H1 (cell line): ENCODE results near the gene PLCB1. TPM values are rescaled to one million over a fixed set of nuclear protein-coding genes. Genes with fewer than 3 reads are reported as not detected.

Experiments
- CTCF ChIA-PET: fragments of 300-600 bp; sonication (Branson Sonifier 250); formaldehyde crosslinking; loops from one replicate; lab custom pipeline; 2021; ENCODE audit not compliant: partially characterized antibody; lab: Charles Lee
- POLR2A ChIA-PET: fragments of 300-600 bp; sonication (Branson Sonifier 250); formaldehyde crosslinking; loops from one replicate; lab custom pipeline; 2021; ENCODE audit warnings: inconsistent platforms; ENCODE audit not compliant: partially characterized antibody; lab: Charles Lee
- DNase-seq, 2 experiments: peaks; one replicate each; pipeline versions ENCODE4 v3.0.0 to v3.0.0-alpha.2; 2010 to 2022; ENCODE audit warnings: low spot score in 2 of 2, low read depth in 1 of 2, mixed read lengths in 1 of 2
- FAIRE-seq: peaks from 2 replicates; lab custom pipeline; 2011; peaks lifted over from hg19 to GRCh38; lab: Jason Lieb, UNC
- H2AFZ ChIP-seq: 2 replicates; pipeline ENCODE4 v1.8.1; 2012; ENCODE audit warnings: low read length, inconsistent platforms
- H2AK5ac ChIP-seq: 2 replicates; pipeline ENCODE4 v1.6.1; 2013; ENCODE audit warnings: low read depth, low read length
- H2BK120ac ChIP-seq: replicated peaks from 2 replicates; pipeline ENCODE3; 2013; ENCODE audit warnings: low read depth, low read length, inconsistent platforms
- H2BK12ac ChIP-seq: 2 replicates; pipeline ENCODE4 v1.6.1; 2013; ENCODE audit warnings: low read depth, low read length
- H2BK15ac ChIP-seq: 2 replicates; pipeline ENCODE4 v1.6.1; 2013; ENCODE audit warnings: low read length
- H2BK20ac ChIP-seq: 2 replicates; pipeline ENCODE4 v1.6.1; 2013; ENCODE audit warnings: low read length
- H2BK5ac ChIP-seq: 2 replicates; pipeline ENCODE4 v1.6.1; 2013; ENCODE audit warnings: low read depth, low read length
- H3K14ac ChIP-seq: 2 replicates; pipeline ENCODE4 v1.6.1; 2013; ENCODE audit warnings: inconsistent platforms; ENCODE audit not compliant: insufficient read length
- H3K18ac ChIP-seq: 2 replicates; pipeline ENCODE4 v1.6.1; 2013; ENCODE audit warnings: low read length; ENCODE audit errors: extremely low read depth
- H3K23ac ChIP-seq: 2 replicates; pipeline ENCODE4 v1.6.1; 2013; ENCODE audit warnings: inconsistent platforms; ENCODE audit not compliant: insufficient read length
- H3K23me2 ChIP-seq: 2 replicates; pipeline ENCODE4 v1.6.1; 2013; ENCODE audit warnings: low read depth, low read length
- H3K27ac ChIP-seq: 2 replicates; pipeline ENCODE4 v1.6.1; 2011; ENCODE audit warnings: low read depth, low read length, inconsistent platforms
- H3K27me3 ChIP-seq, 4 experiments: replicated peaks in 1 of 4; 1 replicate in 1 of 4; 2 replicates in 3 of 4; pipeline versions ENCODE4 v1.6.1 to v1.8.1; 2011 to 2013; ENCODE audit warnings: low read length in 3 of 4, mild to moderate bottlenecking in 3 of 4, inconsistent platforms in 2 of 4, mixed read lengths in 2 of 4, moderate library complexity in 1 of 4; ENCODE audit not compliant: control insufficient read depth in 3 of 4, insufficient read depth in 3 of 4; ENCODE audit errors: extremely low read depth in 1 of 4
- H3K36me3 ChIP-seq, 4 experiments: 2 replicates each; pipeline versions ENCODE4 v1.6.1 to v1.8.1; 2011 to 2013; ENCODE audit warnings: mild to moderate bottlenecking in 4 of 4, low read length in 3 of 4, moderate library complexity in 2 of 4, control low read depth in 1 of 4, inconsistent platforms in 1 of 4; ENCODE audit not compliant: insufficient read depth in 4 of 4, control insufficient read depth in 2 of 4
- H3K4ac ChIP-seq: replicated peaks from 2 replicates; pipeline ENCODE3; 2013; ENCODE audit warnings: low read length, low read depth, mixed read lengths, inconsistent platforms; ENCODE audit not compliant: insufficient read length
- H3K4me1 ChIP-seq, 4 experiments: replicated peaks in 1 of 4; 1 replicate in 1 of 4; 2 replicates in 3 of 4; pipeline versions ENCODE4 v1.6.1 to v1.8.1; 2011 to 2013; ENCODE audit warnings: low read length in 3 of 4, inconsistent platforms in 2 of 4, mixed read lengths in 1 of 4; ENCODE audit not compliant: insufficient read depth in 4 of 4, control insufficient read depth in 3 of 4
- H3K4me2 ChIP-seq, 2 experiments: 2 replicates each; pipeline versions ENCODE4 v1.6.1 to v1.8.1; 2011 to 2013; ENCODE audit warnings: low read depth in 2 of 2, low read length in 2 of 2, control low read depth in 1 of 2, inconsistent platforms in 1 of 2, mild to moderate bottlenecking in 1 of 2; ENCODE audit not compliant: insufficient read depth in 1 of 2
- H3K4me3 ChIP-seq, 4 experiments: fragments of 200-600, 300-600 bp in 1 of 4; sonication (generic), shearing (Covaris generic), sonication (Bioruptor Twin) in 1 of 4; 2 replicates each; pipeline versions ENCODE4 v1.5.1 to v1.8.1; 2011 to 2016; ENCODE audit warnings: low read length in 4 of 4, low read depth in 3 of 4, control low read depth in 2 of 4, inconsistent platforms in 2 of 4, mild to moderate bottlenecking in 2 of 4, mixed read lengths in 1 of 4, moderate library complexity in 1 of 4; ENCODE audit not compliant: insufficient read depth in 2 of 4; ENCODE audit errors: extremely low read depth in 1 of 4
- H3K56ac ChIP-seq: replicated peaks from 2 replicates; pipeline ENCODE3; 2013; ENCODE audit warnings: low read depth, mild to moderate bottlenecking, mixed read lengths, low read length, inconsistent platforms; ENCODE audit not compliant: insufficient read length
- H3K79me1 ChIP-seq: 2 replicates; pipeline ENCODE4 v1.6.1; 2013; ENCODE audit warnings: low read depth, low read length, control low read depth
- H3K79me2 ChIP-seq, 2 experiments: 2 replicates each; pipeline versions ENCODE4 v1.6.1 to v1.8.1; 2012 to 2013; ENCODE audit warnings: low read length in 2 of 2, mild to moderate bottlenecking in 2 of 2, inconsistent platforms in 1 of 2; ENCODE audit not compliant: insufficient read depth in 2 of 2, control insufficient read depth in 1 of 2
- H3K9ac ChIP-seq, 4 experiments: replicated peaks in 1 of 4; 1 replicate in 1 of 4; 2 replicates in 3 of 4; pipeline versions ENCODE4 v1.6.1 to v1.8.1; 2011 to 2013; ENCODE audit warnings: low read depth in 3 of 4, low read length in 3 of 4, control low read depth in 2 of 4, mild to moderate bottlenecking in 2 of 4, moderate library complexity in 2 of 4, inconsistent platforms in 1 of 4; ENCODE audit errors: extremely low read depth in 1 of 4
- H3K9me3 ChIP-seq, 2 experiments: 2 replicates each; pipeline versions ENCODE4 v1.6.1 to v1.8.1; 2012 to 2013; ENCODE audit warnings: mild to moderate bottlenecking in 2 of 2, moderate library complexity in 2 of 2, control low read depth in 1 of 2, inconsistent platforms in 1 of 2, low read depth in 1 of 2, low read length in 1 of 2, mixed read lengths in 1 of 2; ENCODE audit not compliant: insufficient read depth in 2 of 2
- H4K20me1 ChIP-seq, 2 experiments: replicated peaks in 1 of 2; 2 replicates each; pipeline versions ENCODE3 to v1.8.1; 2011 to 2013; ENCODE audit warnings: inconsistent platforms in 2 of 2, low read length in 2 of 2, mild to moderate bottlenecking in 1 of 2; ENCODE audit not compliant: insufficient read depth in 2 of 2, control insufficient read depth in 1 of 2
- H4K5ac ChIP-seq: 2 replicates; pipeline ENCODE4 v1.6.1; 2013; ENCODE audit warnings: low read length, low read depth, mixed read lengths, inconsistent platforms; ENCODE audit not compliant: insufficient read length
- H4K8ac ChIP-seq: 2 replicates; pipeline ENCODE4 v1.8.0; 2013; ENCODE audit warnings: mild to moderate bottlenecking, moderate library complexity, low read length, inconsistent platforms; ENCODE audit not compliant: insufficient read depth; ENCODE audit errors: extremely low read depth
- H4K91ac ChIP-seq: replicated peaks from 2 replicates; pipeline ENCODE3; 2013; ENCODE audit warnings: low read length, mixed read lengths, inconsistent platforms; ENCODE audit not compliant: insufficient read length
- CEBPB ChIP-seq: IDR thresholded peaks from 2 replicates; pipeline ENCODE4 v1.6.1; 2012; ENCODE audit warnings: low read depth, low read length
- CTBP2 ChIP-seq: IDR thresholded peaks from 2 replicates; pipeline ENCODE4 v1.7.0; 2011; ENCODE audit warnings: borderline replicate concordance, mild to moderate bottlenecking, moderate library complexity, mixed read lengths, low read length; ENCODE audit not compliant: insufficient read depth, insufficient read length
- FOSL1 ChIP-seq: IDR thresholded peaks from 2 replicates; pipeline ENCODE4 v1.6.1; 2011; ENCODE audit warnings: mild to moderate bottlenecking, low read depth, low read length, moderate library complexity; ENCODE audit not compliant: insufficient read depth
- HDAC2 ChIP-seq, 2 experiments: fragments of 300-600 bp in 1 of 2; sonication (generic) in 1 of 2; IDR thresholded peaks; 2 replicates each; pipeline ENCODE4 v1.6.1; 2011 to 2012; ENCODE audit warnings: low read depth in 2 of 2, low read length in 2 of 2, mild to moderate bottlenecking in 2 of 2, moderate library complexity in 2 of 2, borderline replicate concordance in 1 of 2, inconsistent platforms in 1 of 2
- KDM5A ChIP-seq: fragments of 200-600 bp; IDR thresholded peaks from 2 replicates; pipeline ENCODE4 v1.7.1; 2012; ENCODE audit warnings: mild to moderate bottlenecking, low read length, inconsistent platforms, mixed read lengths
- PHF8 ChIP-seq: fragments of 200-600 bp; sonication (generic); conservative IDR thresholded peaks from 2 replicates; pipeline ENCODE4 v1.7.1; 2012; ENCODE audit warnings: low read depth, mild to moderate bottlenecking, inconsistent platforms, low read length, moderate library complexity
- RBBP5 ChIP-seq: IDR thresholded peaks from 2 replicates; pipeline ENCODE4 v1.7.1; 2012; ENCODE audit warnings: low read depth, mild to moderate bottlenecking, inconsistent platforms, low read length, moderate library complexity, borderline replicate concordance
- RFX5 ChIP-seq: IDR thresholded peaks from 2 replicates; pipeline ENCODE4 v1.6.1; 2011; ENCODE audit warnings: low read depth, low read length, improper control_type of control experiment, borderline replicate concordance
- SAP30 ChIP-seq: fragments of 300-600 bp; sonication (generic); IDR thresholded peaks from 2 replicates; pipeline ENCODE4 v1.7.1; 2012; ENCODE audit warnings: low read length, moderate library complexity, mild to moderate bottlenecking, inconsistent platforms; ENCODE audit not compliant: insufficient read depth, insufficient replicate concordance
- SIN3A ChIP-seq, 2 experiments: IDR thresholded peaks in 1 of 2; conservative IDR thresholded peaks in 1 of 2; 2 replicates each; pipeline ENCODE4 v1.6.1; 2011 to 2012; ENCODE audit warnings: low read length in 2 of 2, improper control_type of control experiment in 1 of 2, low read depth in 1 of 2, mild to moderate bottlenecking in 1 of 2
- SP1 ChIP-seq: IDR thresholded peaks from 2 replicates; pipeline ENCODE4 v1.6.1; 2011; ENCODE audit warnings: low read depth, low read length
- SP4 ChIP-seq: IDR thresholded peaks from 2 replicates; pipeline ENCODE4 v1.6.1; 2012; ENCODE audit warnings: low read length, inconsistent platforms
- SUZ12 ChIP-seq: fragments of 200-600 bp; sonication (generic); IDR thresholded peaks from 2 replicates; pipeline ENCODE4 v1.6.1; 2012; ENCODE audit warnings: mild to moderate bottlenecking, inconsistent platforms, low read length, moderate library complexity, mixed read lengths
- polyA plus RNA-seq, 7 experiments: library from polyadenylated mRNA; depleted of rRNA in 3 of 7; stranded (reverse) in 5 of 7; unstranded in 2 of 7; fragments of >200 nt in 5 of 7; fragments of 200-250 nt in 2 of 7; gene quantifications; 1 replicate in 5 of 7; 2 replicates in 1 of 7; 4 replicates in 1 of 7; pipeline versions ENCODE4 v1.2.1 to v1.2.3, GENCODE V29; 2011 to 2013; ENCODE audit warnings: missing spikeins in 2 of 7, mixed read lengths in 2 of 7
- total RNA-seq: library from RNA; stranded (reverse); fragmentation: NEBNext Ultra II Directional; extraction: Animal tissue kit (Norgen Biotek cat#: 25700); gene quantifications from 2 replicates; pipeline ENCODE4 v1.2.1, GENCODE V29; 2021
- TF ChIP-seq, protein P1 (sequence below): IDR thresholded peaks from 2 replicates; pipeline ENCODE4 v1.6.1; 2011; ENCODE audit warnings: low read depth, mild to moderate bottlenecking, low read length; ENCODE audit not compliant: insufficient read depth

The PLCB1 gene
- total and polyA plus RNA-seq, 2 of the 8 experiments (the other 6 are each of a cell fraction or from before 2014, with no cell fraction given): 2.6 to 9.1 TPM

DNA sequence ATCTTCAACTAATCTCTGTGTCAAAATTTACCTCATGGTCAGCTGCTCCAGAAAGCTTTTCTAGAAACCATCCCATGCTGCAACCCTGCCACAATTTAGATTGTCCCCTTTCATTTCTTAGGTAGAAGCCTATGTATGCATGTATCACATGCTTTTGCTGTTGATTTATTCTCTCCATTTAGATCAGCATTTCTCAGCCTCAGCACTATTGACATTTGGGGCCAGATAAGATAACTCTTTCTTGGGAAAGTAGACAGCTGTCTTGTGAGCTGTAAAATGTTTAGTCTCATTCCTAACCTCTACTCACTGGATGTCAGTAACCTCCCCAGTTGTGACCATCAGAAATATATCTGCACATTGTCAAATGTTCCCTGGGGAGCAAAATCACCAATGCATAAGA, 99.0 kb downstream of the PLCB1 start:
- Histone ChIP-seq H4K20me1 (no peaks in the 10 kb centered on the region), H2BK20ac (no peak overlapping the region), H3K4me2 (no peak overlapping the region), H3K14ac (no peak overlapping the region), H3K18ac (no peak overlapping the region), H2BK12ac (no peak overlapping the region), H3K4me1 (no peaks in the 10 kb centered on the region), H2BK5ac (no peak overlapping the region), H3K4ac (no peak overlapping the region), H4K8ac (no peak overlapping the region), H4K91ac (no peak overlapping the region), H2AFZ (no peak overlapping the region), H4K5ac (no peak overlapping the region)
- DNase-seq: no peak
- ChIA-PET CTCF (interaction anchor here (1.9 kb wide), 1 partner anchor 18 kb away, joined by 7 read pairs; no protein-coding TSS in a partner anchor), POLR2A (no interaction called here)
- TF ChIP-seq SUZ12 (no peak), HDAC2 (IDR thresholded peaks at IDR 0.05; ENCODE audit: borderline replicate concordance in 1 of 2, low read depth in 2 of 2, low read length in 2 of 2) (no peak), SIN3A (conservative IDR thresholded peaks at IDR 0.05 in 1 of 2, IDR thresholded peaks at IDR 0.05 in 1 of 2; ENCODE audit: low read depth in 1 of 2, low read length in 2 of 2) (no peak), KDM5A (no peak), SAP30 (no peak), FOSL1 (no peak), SP1 (no peak), PHF8 (no peak), RFX5 (no peak), CEBPB (no peak), CTBP2 (no peak), SP4 (no peak), RBBP5 (no peak)
- TF ChIP-seq, protein P1, sequence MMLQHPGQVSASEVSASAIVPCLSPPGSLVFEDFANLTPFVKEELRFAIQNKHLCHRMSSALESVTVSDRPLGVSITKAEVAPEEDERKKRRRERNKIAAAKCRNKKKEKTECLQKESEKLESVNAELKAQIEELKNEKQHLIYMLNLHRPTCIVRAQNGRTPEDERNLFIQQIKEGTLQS: no peak
- TF ChIP-seq, all 59 proteins: peak for 0
- Histone ChIP-seq H3K23me2 (no peaks in the 10 kb centered on the region; the same call in 1 of the 2 replicates), H2BK15ac (no peak overlapping the region), H3K79me1 (no peaks in the 10 kb centered on the region), H2BK120ac (no peak overlapping the region), H2AK5ac (no peak overlapping the region), H3K36me3 (no peaks in the 10 kb centered on the region), H3K79me2 (no peaks in the 10 kb centered on the region), H3K27ac (no peak overlapping the region), H3K9me3 (no peaks in the 10 kb centered on the region), H3K9ac (no peak overlapping the region), H3K23ac (no peak overlapping the region), H3K4me3 (no peak overlapping the region), H3K27me3 (no peaks in the 10 kb centered on the region), H3K56ac (no peak overlapping the region)
- FAIRE-seq: no peak
